HG02981 (cell line): ENCODE data around the gene ITGA4.

Experiments
- ATAC-seq: cut with Tn5 transposase; IDR thresholded peaks from one replicate; pipeline ENCODE4 v1.9.1; 2021; ENCODE audit warnings: mild to moderate bottlenecking, moderate library complexity; ENCODE audit not compliant: unreplicated experiment

ITGA4 gene

GRCh38 chr2:181570833-181571661 lies 113.9 kb downstream of the ITGA4 start:
- no peak for ATAC-seq

GRCh38 chr2:181573140-181573736 lies 116.1 kb downstream of the ITGA4 start:
- no peak for ATAC-seq

GRCh38 chr2:181574321-181574720 lies 117.1 kb downstream of the ITGA4 start:
- no peak for ATAC-seq

- ATAC-seq = no peak
Observed at GRCh38 chr2:181575024-181575649, 118.0 kb downstream of the ITGA4 start.

GRCh38 chr2:181575650-181576025 lies 118.5 kb downstream of the ITGA4 start:
- no peak for ATAC-seq

- no peak for ATAC-seq
Observed at GRCh38 chr2:181576431-181576830, 119.2 kb downstream of the ITGA4 start.

- no peak for ATAC-seq
Observed at GRCh38 chr2:181578829-181579228, 121.6 kb downstream of the ITGA4 start.

GRCh38 chr2:181581534-181581933 lies 124.3 kb downstream of the ITGA4 start:
- ATAC-seq = no peak

GRCh38 chr2:181585732-181586131 lies 128.5 kb downstream of the ITGA4 start:
- no peak for ATAC-seq
